ENCODE data around the gene FTCD. TPM values are rescaled to one million over a fixed set of nuclear protein-coding genes. Genes with fewer than 3 reads are reported as not detected.
A peak's percentile ranks its signal among the peaks of the same experiment; 100 is the strongest.

The FTCD gene
- total RNA-seq, 2 donors from 2014 or later, result 0.68 to 1.6 TPM

DNA sequence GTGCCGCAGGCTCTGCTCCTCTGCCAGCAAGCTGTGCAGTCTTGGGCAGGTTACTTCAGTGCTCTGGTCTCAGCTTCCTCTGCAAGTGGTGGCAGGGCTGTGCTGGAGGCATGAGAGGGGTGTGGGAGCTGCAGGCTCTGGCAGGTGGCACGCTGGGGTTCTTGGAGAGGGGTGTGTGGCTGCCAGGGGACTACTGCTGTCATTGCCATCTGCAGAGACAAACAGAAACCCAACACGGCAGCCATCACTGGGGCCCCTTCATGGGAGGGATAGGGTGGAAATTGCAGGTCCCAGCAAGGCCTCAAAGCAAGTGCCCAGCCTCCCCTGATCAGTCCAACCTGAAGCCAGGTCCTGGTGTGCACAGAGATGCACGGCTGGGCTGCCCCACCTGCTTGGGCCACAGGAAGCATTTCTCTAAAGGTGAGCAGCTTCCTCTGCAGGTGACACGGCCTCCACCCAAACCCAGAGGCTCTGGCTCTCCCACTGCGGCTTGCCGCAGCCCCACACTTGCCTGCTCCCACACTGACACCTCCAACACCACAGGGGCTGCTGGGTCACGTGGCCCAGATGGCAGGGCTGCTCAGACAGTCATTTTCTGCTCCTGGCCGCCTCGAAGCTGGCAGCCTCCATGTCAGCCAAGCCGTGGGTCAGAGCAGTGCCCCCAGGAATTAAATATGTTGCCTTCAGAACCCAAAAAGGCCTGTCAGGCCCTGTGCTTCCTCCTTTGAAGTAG is 61.5 kb downstream of the FTCD start:
- DNase-seq, result no peak
- no peak for ATAC-seq
- intact Hi-C loops (cut with DNase I), result no loop called here

DNA sequence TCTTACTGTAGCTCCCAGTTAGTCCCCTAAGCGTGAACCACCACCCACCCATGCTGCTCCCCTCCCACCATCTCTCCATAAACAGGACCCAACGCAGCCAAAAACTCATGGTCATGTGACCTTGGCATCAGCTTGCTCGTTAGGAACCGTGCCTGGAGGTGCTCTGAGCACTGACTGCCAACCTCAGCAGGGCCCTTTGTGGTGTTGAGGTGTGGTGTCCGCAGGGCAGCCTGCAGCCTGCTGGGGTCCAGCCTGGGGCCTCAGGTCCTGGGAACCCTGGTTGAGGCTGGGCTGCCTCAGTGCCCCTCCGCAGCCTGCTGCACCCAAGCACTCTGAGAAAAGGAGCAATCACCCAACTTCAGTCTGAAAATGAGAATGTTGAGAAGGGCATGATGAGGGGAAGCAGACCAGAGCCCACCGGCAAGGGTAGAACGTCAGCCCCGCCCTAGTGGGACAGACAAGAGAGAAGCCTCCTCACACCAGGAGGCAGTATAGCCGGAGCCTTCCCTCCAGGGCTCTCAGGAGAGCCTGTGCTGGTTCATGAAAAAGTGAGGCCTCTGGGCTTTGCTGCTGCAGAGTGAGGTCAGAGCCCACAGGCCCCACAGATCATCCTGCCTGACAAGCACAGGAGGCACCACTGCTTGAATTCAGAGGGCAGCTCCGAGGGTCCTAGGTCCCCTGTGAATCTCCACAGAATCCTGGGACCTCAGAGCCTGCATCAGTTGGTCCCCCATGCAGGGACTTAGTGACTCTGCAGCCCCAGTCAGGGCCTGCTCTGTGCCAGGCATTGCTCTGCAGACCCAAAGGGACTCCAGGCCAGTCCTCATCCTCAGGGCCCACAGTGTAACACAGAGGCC is 62.3 kb downstream of the FTCD start:
- intact Hi-C loops (cut with DNase I), result no loop called here
- no peak for DNase-seq
- ATAC-seq, result peak in 1 of 2 donors; percentile 5

DNA sequence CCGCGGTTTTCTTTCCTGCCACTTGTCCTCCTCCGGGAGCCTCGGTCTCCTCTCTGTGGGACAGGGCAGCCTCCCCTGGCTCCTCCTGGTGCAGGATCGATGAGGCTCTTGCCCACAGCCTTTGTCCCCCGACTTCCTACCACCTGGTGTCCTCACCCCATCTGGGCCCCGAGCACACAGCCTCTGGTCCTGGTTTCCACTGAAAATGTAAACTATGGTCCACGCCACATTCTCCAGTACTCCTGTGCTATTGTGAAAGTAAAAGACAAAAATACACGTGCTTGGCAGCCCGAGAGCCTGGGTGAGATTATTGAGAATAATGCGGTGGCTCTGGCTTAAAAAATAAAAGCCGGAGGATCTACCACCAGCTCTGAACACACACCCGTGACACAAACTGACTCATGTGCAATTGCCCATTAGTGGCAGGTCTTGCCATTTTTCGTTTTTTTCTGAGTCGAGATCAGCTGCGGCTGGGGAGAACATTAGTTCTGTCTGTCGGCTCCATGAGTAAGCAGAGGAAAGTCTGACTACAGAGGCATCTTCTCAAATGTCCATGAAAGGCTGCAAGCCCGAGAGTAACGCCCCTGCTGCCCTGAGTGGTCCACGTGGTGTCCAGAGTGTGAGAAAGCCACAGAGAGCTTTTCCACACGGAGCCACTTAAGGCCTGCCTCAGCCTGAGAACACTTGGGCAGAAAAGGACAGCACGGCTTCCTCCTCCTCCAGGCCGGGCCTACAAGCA is 63.2 kb downstream of the FTCD start:
- intact Hi-C loops (cut with DNase I), result no loop called here
- peak; percentile 72 for DNase-seq
- ATAC-seq, result peak; percentile 82 to 85

DNA sequence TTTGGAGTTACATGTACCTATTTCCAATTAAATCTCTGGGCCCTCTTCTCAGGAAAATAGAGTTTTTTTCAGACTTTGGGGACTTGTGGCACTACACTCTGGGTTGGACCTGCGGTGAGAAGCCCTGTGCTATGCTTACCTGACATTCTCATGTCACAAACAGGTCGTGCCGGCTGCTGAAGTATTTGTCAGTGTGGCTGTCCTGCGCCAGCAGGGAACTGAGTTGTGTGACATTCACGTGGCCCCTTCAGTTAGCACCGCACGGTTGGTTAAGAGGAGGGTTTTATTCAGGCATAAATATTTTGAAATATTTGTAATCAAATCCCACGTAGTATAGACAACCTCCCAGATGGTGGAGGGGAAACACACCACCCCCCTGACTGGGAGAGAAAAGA is 63.8 kb downstream of the FTCD start:
- intact Hi-C loops (cut with DNase I), result no loop called here
- DNase-seq (no peak), ATAC-seq (no peak)

DNA sequence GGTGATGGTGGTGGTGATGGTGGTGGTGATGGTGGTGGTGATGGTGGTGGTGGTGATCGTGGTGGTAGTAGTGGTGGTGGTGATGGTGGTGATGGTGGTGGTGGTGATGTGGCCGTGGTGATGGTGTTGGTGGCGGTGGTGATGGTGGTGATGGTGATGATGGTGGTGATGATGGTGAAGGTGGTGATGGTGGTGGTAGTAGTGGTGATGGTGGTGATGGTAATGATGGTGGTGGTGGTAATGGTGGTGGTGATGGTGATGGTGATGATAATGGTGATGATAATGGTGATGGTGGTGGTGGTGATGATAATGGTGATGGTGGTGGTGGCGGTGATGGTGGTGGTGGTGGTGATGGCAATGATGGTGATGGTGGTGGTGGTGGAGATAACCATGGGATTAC is 64.3 kb downstream of the FTCD start:
- DNase-seq (no peak), ATAC-seq (no peak)
- intact Hi-C loops (cut with DNase I), result no loop called here

DNA sequence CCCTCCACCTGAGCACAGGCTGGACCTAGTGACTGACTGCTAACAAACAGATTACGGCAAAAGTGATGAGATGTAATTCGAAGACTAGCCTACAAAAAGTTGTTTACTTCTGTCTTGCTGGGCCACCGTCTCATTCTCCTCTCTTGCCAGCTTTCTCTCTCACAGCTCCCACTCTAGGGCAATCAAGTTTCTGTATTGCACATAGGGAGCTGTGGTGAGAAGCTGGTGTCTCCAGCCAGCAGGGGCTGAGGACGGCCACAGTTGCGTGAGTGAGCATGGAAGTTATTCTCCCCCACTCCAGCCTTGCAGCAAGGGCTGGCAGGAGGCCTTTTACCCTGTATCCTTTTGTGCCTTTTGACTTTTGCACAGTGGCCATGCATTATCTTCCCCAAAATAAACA is 66.1 kb downstream of the FTCD start:
- no peak for DNase-seq
- intact Hi-C loops (cut with DNase I), result no loop called here
- no peak for ATAC-seq

DNA sequence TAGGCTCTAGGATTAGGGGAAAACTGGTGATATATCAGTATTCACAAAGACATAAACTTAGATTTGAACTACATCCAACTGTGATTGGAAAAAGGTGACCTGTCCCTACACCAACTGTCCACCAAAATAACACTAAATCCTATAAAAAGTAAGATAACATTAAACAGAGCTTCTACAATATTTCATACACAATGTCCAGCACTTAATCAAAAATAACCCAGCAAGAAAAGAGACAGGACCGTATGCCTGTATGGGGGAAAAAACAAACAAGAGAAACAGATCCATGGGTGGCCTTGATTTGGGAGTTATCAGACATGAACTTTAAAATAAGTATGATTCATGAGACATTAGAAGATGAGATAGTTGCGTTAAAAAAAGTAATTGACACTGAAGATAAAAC is 67.2 kb downstream of the FTCD start:
- DNase-seq (no peak), ATAC-seq (no peak)
- intact Hi-C loops (cut with DNase I), result no loop called here

DNA sequence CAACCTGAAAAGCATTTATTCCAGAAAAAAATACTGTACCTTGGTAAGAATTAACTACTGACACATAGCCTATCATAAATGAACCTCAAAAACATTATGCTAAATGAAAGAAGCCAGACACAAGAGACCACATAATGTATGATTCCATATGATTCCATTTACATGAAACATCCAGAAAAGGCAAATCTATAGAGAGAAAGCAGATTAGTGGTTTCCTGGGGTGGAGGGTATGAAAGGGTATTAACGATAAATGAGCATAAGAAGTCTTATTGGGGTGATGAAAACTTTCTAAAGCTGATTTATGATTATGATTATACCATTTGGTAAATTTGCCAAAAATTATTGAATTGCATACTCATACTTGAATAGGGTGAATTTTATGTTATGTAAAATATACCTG is 67.7 kb downstream of the FTCD start:
- intact Hi-C loops (cut with DNase I), result no loop called here
- DNase-seq, result no peak
- no peak for ATAC-seq

Other genes with a start within 250 kb of the FTCD start
- gene COL6A1, start 173.8 kb downstream of the FTCD start, total RNA-seq, result 100 to 1,000 TPM; 244 to 247 TPM
- 100 to 1,000 TPM; 330 to 350 TPM for gene COL6A2, start 57.5 kb downstream of the FTCD start, total RNA-seq
- gene SPATC1L, start 28.9 kb upstream of the FTCD start, total RNA-seq, result 10 to 100 TPM in 1 of 2 donors, 1 to 10 TPM in 1; 10.0 to 11.0 TPM
- 10 to 100 TPM; 66.4 to 66.7 TPM for gene LSS, start 73.2 kb upstream of the FTCD start, total RNA-seq
- gene MCM3AP, start 130.0 kb upstream of the FTCD start, total RNA-seq, result 10 to 100 TPM; 52.4 to 66.4 TPM
- gene YBEY, start 130.8 kb upstream of the FTCD start, total RNA-seq, result 10 to 100 TPM; 15.5 to 17.5 TPM
- gene C21orf58, start 168.3 kb upstream of the FTCD start, total RNA-seq, result 1 to 10 TPM; 1.0 to 2.5 TPM
- gene PCNT, start 168.6 kb upstream of the FTCD start, total RNA-seq, result 10 to 100 TPM; 31.8 to 50.2 TPM

Measured in left cardiac atrium (tissue), 4 donors.